OCI-LY1 (cell line): ENCODE data around the gene SMAP2.

Experiments
- CTCF ChIP-seq: fragments of 200-600 bp; sonication (generic), shearing (Covaris generic); IDR thresholded peaks from 2 replicates; pipeline ENCODE4 v1.5.1; 2017; ENCODE audit warnings: mild to moderate bottlenecking, antibody characterized with exemption, low read length, moderate library complexity, mixed read lengths
- EZH2 ChIP-seq: fragments of 200-600 bp; sonication (generic), shearing (Covaris generic); IDR thresholded peaks from 2 replicates; pipeline ENCODE4 v1.8.0; 2017; ENCODE audit warnings: borderline replicate concordance, mixed run types, mild to moderate bottlenecking, antibody characterized with exemption, low read length, moderate library complexity, mixed read lengths

- no peak for TF ChIP-seq CTCF
- TF ChIP-seq EZH2, result no peak
Measured at GRCh38 chr1:40401473-40402201, 28.1 kb downstream of the SMAP2 start.
